HepG2 (cell line): Measurements from ENCODE around the gene SPRYD4. TPM values are rescaled to one million over a fixed set of nuclear protein-coding genes. Genes with fewer than 3 reads are reported as not detected.
A peak's percentile ranks its signal among the peaks of the same experiment; 100 is the strongest.

Experiments used
- ATF7 ChIP-seq, 2 experiments: fragments of 450-650 bp in 1 of 2; sonication (generic) in 1 of 2; formaldehyde crosslinking in 1 of 2; IDR thresholded peaks; 2 replicates each; pipeline versions ENCODE4 v1.4.0 to v1.6.1; 2016 to 2020; ENCODE audit warnings: antibody characterized with exemption in 1 of 2, mild to moderate bottlenecking in 1 of 2, missing genetic modification reagents in 1 of 2
- BATF2 ChIP-seq: sonication (generic); formaldehyde crosslinking; IDR thresholded peaks from 2 replicates; pipeline ENCODE4 v1.8.0; 2022; ENCODE audit warnings: mild to moderate bottlenecking, missing genetic modification reagents, moderate library complexity
- BHLHE40 ChIP-seq: IDR thresholded peaks from 2 replicates; pipeline ENCODE4 v1.6.1; 2011; ENCODE audit warnings: low read length, improper control_type of control experiment
- GATA4 ChIP-seq: sonication (generic); IDR thresholded peaks from 2 replicates; pipeline ENCODE4 v1.6.1; 2016; ENCODE audit warnings: antibody characterized with exemption, low read depth, borderline replicate concordance
- HOXA5 ChIP-seq: sonication (generic); formaldehyde crosslinking; IDR thresholded peaks from 2 replicates; pipeline ENCODE4 v1.4.0; 2020; ENCODE audit warnings: missing genetic modification reagents
- KLF9 ChIP-seq: IDR thresholded peaks from 2 replicates; pipeline ENCODE4 v1.6.1; 2016; ENCODE audit warnings: low read depth
- REPIN1 ChIP-seq: sonication (generic); formaldehyde crosslinking; IDR thresholded peaks from 2 replicates; pipeline ENCODE4 v1.8.0; 2022; ENCODE audit warnings: missing genetic modification reagents, low read depth, mild to moderate bottlenecking, borderline replicate concordance
- YEATS4 ChIP-seq: sonication (generic); formaldehyde crosslinking; IDR thresholded peaks from 2 replicates; pipeline ENCODE4 v1.4.0; 2020; ENCODE audit warnings: missing genetic modification reagents, borderline replicate concordance
- ZBTB7A ChIP-seq: sonication (generic); formaldehyde crosslinking; IDR thresholded peaks from 2 replicates; pipeline ENCODE4 v1.8.0; 2022; ENCODE audit warnings: mild to moderate bottlenecking, missing genetic modification reagents
- ZNF256 ChIP-seq: sonication (generic); formaldehyde crosslinking; conservative IDR thresholded peaks from 2 replicates; pipeline ENCODE4 v1.4.0; 2020; ENCODE audit warnings: missing genetic modification reagents
- ZNF343 ChIP-seq: sonication (generic); formaldehyde crosslinking; IDR thresholded peaks from 2 replicates; pipeline ENCODE4 v1.4.0; 2020; ENCODE audit warnings: mild to moderate bottlenecking, missing genetic modification reagents
- ZNF550 ChIP-seq: sonication (generic); formaldehyde crosslinking; IDR thresholded peaks from 2 replicates; pipeline ENCODE4 v1.4.0; 2020; ENCODE audit warnings: mild to moderate bottlenecking, missing genetic modification reagents, borderline replicate concordance
- polyA plus RNA-seq, 8 experiments: library from polyadenylated mRNA; depleted of rRNA in 3 of 8; stranded (reverse) in 7 of 8; unstranded in 1 of 8; fragments of >200 nt; fragmentation: Illumina TruSeq in 4 of 8; extraction: Trizol in 4 of 8; gene quantifications; 2 replicates each; pipeline versions ENCODE4 v1.2.1 to v1.2.3, GENCODE V29; 2011 to 2016; ENCODE audit warnings: low read depth in 4 of 8, missing spikeins in 1 of 8, mixed read lengths in 1 of 8; ENCODE audit not compliant: insufficient read depth in 1 of 8
- total RNA-seq, 5 experiments: library from RNA; depleted of rRNA; stranded (reverse); fragments of >200 nt; fragmentation: Illumina TruSeq; extraction: Trizol; gene quantifications; 2 replicates each; pipeline ENCODE4 v1.2.3, GENCODE V29; 2016; ENCODE audit warnings: low read depth in 1 of 5
- TF ChIP-seq, protein P1 (sequence below): sonication (generic); formaldehyde crosslinking; IDR thresholded peaks from 2 replicates; pipeline ENCODE4 v1.8.1; 2023; ENCODE audit warnings: mild to moderate bottlenecking, missing genetic modification reagents, borderline replicate concordance
- TF ChIP-seq, protein P2 (sequence below): sonication (generic); formaldehyde crosslinking; IDR thresholded peaks from 2 replicates; pipeline ENCODE4 v1.5.1; 2020; ENCODE audit warnings: mild to moderate bottlenecking, missing genetic modification reagents
- TF ChIP-seq, protein P3 (sequence below): sonication (generic); formaldehyde crosslinking; IDR thresholded peaks from 2 replicates; pipeline ENCODE4 v1.8.1; 2023; ENCODE audit warnings: mild to moderate bottlenecking, inconsistent platforms, moderate library complexity, missing genetic modification reagents, borderline replicate concordance
- TF ChIP-seq, protein P4 (sequence below): sonication (generic); formaldehyde crosslinking; IDR thresholded peaks from 2 replicates; pipeline ENCODE4 v1.4.0; 2020; ENCODE audit warnings: missing genetic modification reagents; ENCODE audit errors: not compliant biosample characterization
- TF ChIP-seq, protein P5 (sequence below), 2 experiments: sonication (generic) in 1 of 2; formaldehyde crosslinking in 1 of 2; IDR thresholded peaks; 2 replicates each; pipeline versions ENCODE4 v1.4.0 to v1.6.1; 2018 to 2020; ENCODE audit warnings: missing genetic modification reagents in 2 of 2, borderline replicate concordance in 1 of 2, low read depth in 1 of 2, mild to moderate bottlenecking in 1 of 2, missing biosample characterization in 1 of 2

The SPRYD4 gene
- total and polyA plus RNA-seq, 2 of the 13 experiments (the other 11 are each of a cell fraction or from before 2014, with no cell fraction given) = 3.9 to 4.5 TPM

- TF ChIP-seq, protein P1, sequence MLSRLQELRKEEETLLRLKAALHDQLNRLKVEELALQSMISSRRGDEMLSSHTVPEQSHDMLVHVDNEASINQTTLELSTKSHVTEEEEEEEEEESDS (CRISPR knock-in tag) = no peak
- peak; percentile 76 for TF ChIP-seq ZBTB7A
- TF ChIP-seq YEATS4 (CRISPR knock-in tag) = peak; percentile 46; the same call in 1 of the 2 replicates
- TF ChIP-seq, protein P2, sequence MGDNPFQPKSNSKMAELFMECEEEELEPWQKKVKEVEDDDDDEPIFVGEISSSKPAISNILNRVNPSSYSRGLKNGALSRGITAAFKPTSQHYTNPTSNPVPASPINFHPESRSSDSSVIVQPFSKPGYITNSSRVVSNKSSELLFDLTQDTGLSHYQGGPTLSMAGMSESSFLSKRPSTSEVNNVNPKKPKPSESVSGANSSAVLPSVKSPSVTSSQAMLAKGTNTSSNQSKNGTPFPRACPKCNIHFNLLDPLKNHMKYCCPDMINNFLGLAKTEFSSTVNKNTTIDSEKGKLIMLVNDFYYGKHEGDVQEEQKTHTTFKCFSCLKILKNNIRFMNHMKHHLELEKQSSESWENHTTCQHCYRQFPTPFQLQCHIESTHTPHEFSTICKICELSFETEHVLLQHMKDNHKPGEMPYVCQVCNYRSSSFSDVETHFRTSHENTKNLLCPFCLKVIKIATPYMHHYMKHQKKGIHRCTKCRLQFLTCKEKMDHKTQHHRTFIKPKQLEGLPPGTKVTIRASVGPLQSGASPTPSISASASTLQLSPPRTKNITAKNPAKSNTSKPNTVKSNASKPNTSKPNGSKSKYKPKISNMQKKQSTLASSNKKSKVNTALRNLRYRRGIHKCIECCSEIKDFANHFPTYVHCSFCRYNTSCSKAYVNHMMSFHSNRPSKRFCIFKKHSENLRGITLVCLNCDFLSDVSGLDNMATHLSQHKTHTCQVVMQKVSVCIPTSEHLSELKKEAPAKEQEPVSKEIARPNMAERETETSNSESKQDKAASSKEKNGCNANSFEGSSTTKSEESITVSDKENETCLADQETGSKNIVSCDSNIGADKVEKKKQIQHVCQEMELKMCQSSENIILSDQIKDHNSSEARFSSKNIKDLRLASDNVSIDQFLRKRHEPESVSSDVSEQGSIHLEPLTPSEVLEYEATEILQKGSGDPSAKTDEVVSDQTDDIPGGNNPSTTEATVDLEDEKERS (CRISPR knock-in tag) = peak; percentile 49
- TF ChIP-seq ZNF256 (CRISPR knock-in tag) = peak; percentile 98
- no peak for TF ChIP-seq BHLHE40
- no peak for TF ChIP-seq ATF7 (IDR thresholded peaks at IDR 0.05)
- TF ChIP-seq ATF7 (CRISPR knock-in tag; IDR thresholded peaks at IDR 0.05) = peak; percentile 55; the same call in 1 of the 2 replicates
- TF ChIP-seq KLF9 = peak; percentile 75; the same call in 1 of the 2 replicates
- TF ChIP-seq ZNF343 (CRISPR knock-in tag) = peak; percentile 86; the same call in 1 of the 2 replicates
- TF ChIP-seq ZNF550 (CRISPR knock-in tag) = no peak
- TF ChIP-seq, protein P3, sequence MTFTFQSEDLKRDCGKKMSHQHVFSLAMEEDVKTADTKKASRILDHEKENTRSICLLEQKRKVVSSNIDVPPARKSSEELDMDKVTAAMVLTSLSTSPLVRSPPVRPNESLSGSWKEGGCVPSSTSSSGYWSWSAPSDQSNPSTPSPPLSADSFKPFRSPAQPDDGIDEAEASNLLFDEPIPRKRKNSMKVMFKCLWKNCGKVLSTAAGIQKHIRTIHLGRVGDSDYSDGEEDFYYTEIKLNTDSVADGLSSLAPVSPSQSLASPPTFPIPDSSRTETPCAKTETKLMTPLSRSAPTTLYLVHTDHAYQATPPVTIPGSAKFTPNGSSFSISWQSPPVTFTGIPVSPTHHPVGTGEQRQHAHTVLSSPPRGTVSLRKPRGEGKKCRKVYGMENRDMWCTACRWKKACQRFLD = peak; percentile 83
- TF ChIP-seq GATA4 = no peak
- peak; percentile 93 for TF ChIP-seq BATF2 (CRISPR knock-in tag)
- 0 out of 2 replicates have a peak, but pooled peaks have one; percentile 49 for TF ChIP-seq REPIN1 (CRISPR knock-in tag)
- TF ChIP-seq, protein P4, sequence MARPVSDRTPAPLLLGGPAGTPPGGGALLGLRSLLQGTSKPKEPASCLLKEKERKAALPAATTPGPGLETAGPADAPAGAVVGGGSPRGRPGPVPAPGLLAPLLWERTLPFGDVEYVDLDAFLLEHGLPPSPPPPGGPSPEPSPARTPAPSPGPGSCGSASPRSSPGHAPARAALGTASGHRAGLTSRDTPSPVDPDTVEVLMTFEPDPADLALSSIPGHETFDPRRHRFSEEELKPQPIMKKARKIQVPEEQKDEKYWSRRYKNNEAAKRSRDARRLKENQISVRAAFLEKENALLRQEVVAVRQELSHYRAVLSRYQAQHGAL (CRISPR knock-in tag) = peak; percentile 77
- peak; percentile 88; the same call in 1 of the 2 replicates for TF ChIP-seq HOXA5 (CRISPR knock-in tag)
- TF ChIP-seq, protein P5, sequence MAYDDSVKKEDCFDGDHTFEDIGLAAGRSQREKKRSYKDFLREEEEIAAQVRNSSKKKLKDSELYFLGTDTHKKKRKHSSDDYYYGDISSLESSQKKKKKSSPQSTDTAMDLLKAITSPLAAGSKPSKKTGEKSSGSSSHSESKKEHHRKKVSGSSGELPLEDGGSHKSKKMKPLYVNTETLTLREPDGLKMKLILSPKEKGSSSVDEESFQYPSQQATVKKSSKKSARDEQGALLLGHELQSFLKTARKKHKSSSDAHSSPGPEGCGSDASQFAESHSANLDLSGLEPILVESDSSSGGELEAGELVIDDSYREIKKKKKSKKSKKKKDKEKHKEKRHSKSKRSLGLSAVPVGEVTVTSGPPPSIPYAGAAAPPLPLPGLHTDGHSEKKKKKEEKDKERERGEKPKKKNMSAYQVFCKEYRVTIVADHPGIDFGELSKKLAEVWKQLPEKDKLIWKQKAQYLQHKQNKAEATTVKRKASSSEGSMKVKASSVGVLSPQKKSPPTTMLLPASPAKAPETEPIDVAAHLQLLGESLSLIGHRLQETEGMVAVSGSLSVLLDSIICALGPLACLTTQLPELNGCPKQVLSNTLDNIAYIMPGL (CRISPR knock-in tag; IDR thresholded peaks at IDR 0.05; ENCODE audit: borderline replicate concordance in 1 of 2, low read depth in 1 of 2) = peak; percentile 50 to 74; a peak in 3 of 4 replicates
Measured at GRCh38 chr12:56488041-56488955, 19.9 kb downstream of the SPRYD4 start, which contains the start of gene GLS2 (continued).
